Left ventricle myocardium superior (tissue), 1 donor: ENCODE data around the gene MAP4K4. TPM values are rescaled to one million over a fixed set of nuclear protein-coding genes. Genes with fewer than 3 reads are reported as not detected.

Experiments used
- ATAC-seq: fragments of 200-7000 bp; cut with Tn5 transposase; one replicate; pipeline ENCODE4 v1.9.1; 2020; ENCODE audit warnings: mild to moderate bottlenecking, moderate library complexity
- DNase-seq: peaks from one replicate; pipeline ENCODE4 v3.0.0-alpha.2; 2020
- intact Hi-C: fragments of 100-400 bp; cut with micrococcal nuclease; formaldehyde crosslinking; loops from one replicate; pipeline ENCODE4 v1.11.0; 2022
- total RNA-seq: library from RNA; stranded (reverse); fragmentation: NEBNext Ultra II Directional; extraction: Animal tissue kit (Norgen Biotek cat#: 25700); gene quantifications from one replicate; pipeline ENCODE4 v1.2.1, GENCODE V29; 2021
- donor health status: DM: no; HTN: yes; CAD: no; lungs with severe emphysema.

The MAP4K4 gene
- total RNA-seq, 1 donor from 2014 or later, result 99.5 TPM

DNA sequence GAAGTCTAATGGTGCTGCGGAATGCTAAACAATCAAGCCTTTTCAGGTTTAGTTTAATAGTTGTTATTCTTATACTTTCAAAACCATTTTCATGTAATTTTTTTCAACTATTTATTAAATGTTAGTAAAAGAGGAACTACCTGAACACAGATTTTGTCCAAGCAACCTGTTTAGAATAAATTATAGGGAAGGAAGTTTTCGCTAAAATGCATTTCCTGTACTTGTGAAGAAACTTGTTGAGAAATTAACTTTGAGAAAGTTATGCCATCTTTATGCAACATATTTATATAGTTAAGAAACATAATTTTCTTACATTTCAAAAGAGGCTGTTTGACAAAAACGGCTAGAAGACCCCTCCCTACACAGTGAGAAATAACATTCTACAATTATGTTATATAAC, 16.6 kb downstream of the MAP4K4 start:
- no peak for ATAC-seq
- intact Hi-C loops, result loop anchor here (10.0 kb wide), 1 partner anchor 51 kb away; no protein-coding TSS in a partner anchor
- no peak for DNase-seq

DNA sequence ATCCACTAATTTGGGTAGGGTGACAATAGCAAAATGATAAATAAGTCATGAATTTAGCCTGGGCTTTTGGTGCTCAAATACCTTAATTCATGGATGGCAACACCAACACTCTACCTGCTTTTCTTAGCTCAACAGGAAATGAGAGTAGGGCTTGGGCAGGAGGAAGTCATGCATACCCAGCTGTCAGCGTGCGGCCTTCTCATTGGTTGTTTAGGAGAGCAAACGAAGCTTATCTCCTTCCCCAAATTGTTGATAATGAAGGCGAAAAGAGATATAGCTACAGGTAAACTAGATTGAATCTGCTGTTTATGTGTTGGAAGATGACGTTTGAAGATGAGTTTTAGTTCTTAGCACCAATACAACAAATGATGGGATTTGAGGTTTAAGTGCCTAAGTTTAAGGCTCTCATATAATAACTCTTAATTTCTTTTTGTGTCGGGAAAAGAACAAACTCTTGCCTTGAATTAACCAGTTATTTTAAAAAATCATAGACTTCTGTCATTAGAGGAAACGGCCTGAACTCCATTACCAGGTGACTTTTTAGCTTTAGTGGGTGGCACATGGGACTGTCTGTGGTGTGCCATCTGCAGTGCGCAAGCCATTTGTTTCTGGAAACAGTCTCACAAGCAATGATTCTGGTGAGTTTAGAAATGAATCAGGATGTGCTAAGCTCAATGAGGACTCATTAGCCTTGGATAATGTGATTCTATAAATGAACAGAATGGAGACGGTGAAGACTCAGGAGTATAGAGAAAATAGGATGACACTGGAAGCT, 19.8 kb downstream of the MAP4K4 start:
- ATAC-seq (no peak), DNase-seq (no peak)
- intact Hi-C loops, result loop anchor here (10.0 kb wide), 1 partner anchor 48 kb away; no protein-coding TSS in a partner anchor

DNA sequence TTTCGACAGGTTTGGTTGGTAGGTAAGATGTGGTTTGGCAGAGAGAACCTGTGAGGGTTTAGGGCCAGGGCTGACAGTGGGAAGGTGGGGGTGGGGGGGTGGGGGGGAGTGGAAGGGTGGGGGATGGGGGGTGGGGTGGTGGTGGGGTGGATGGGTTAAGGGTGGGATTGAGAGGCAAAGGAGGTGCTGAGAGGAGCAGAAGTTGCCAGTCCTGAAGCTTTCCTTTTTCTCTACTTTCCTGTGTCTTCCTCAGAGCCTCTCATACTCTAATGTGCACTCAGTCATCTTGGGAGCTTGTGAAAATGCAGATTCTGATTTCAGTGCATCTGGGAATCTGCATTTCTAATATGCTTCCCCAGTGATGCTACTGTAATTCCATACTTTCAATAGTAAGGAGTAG, 21.0 kb downstream of the MAP4K4 start:
- no peak for DNase-seq
- intact Hi-C loops, result loop anchor here (10.0 kb wide), 1 partner anchor 46 kb away; no protein-coding TSS in a partner anchor
- ATAC-seq, result no peak

DNA sequence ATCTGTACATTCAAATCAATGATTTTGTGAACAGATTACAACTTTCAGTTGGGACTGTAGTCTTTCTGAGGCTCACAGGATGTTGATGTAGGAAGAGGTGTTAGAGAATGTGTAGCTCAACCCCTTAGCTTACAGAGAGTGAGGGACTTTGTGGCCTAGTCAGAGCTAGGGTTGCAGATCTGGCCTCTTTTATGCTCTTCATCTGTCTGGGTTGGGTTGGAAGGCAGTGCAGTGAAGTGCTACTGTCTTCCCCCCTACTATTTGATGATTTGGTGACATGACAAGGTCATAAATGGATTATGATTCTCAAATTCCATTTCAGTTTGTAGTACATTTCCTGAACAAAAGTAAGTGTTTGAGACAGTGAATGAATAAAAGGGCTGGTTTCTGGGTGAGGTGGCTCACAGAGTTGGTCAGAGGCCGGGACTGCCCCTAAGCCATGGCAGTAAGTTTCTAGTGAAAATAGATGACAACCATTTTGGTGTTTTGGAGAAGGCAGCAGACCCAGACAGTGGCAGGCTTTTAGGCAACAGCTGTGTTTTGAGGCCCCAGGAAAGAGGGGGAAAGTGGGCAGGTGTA, 21.6 kb downstream of the MAP4K4 start:
- intact Hi-C loops, result loop anchor here (10.0 kb wide), 1 partner anchor 46 kb away; no protein-coding TSS in a partner anchor
- no peak for DNase-seq
- no peak for ATAC-seq

DNA sequence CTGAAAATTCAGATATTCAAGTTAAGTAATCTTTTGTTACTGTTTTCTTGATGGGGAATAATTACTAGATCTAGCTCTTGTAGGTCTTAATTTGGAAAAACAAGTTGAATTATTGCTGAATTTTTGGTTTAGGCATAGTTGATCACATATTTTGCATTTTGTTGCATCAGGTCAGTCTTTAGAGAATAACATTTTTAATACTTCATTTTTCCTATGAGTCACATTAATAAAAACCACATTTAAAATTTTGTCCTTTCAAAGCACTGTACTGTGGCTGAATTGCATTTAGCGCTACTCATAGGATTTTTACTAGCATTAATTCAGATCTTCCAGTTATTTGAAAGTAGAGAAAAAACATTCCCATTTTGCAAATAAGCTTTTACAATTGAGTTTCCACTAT, 23.2 kb downstream of the MAP4K4 start:
- no peak for DNase-seq
- no peak for ATAC-seq
- intact Hi-C loops, result no loop called here

DNA sequence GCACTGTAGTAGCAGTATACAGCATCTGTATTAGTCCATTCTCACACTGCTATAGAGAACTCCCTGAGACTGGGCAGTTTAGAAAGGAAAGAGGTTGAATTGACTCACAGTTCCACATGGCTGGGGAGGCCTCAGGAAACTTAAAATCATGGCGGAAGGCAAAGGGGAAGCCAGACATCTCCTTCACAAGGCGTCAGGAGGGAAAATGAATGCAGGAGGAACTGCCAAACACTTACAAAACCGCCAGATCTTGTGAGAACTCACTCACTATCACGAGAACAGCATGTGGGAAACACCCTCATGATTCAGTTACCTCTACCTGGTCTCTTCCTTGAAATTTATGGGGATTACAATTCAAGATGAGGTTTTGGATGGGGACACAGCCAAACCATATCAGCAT, 25.4 kb downstream of the MAP4K4 start:
- intact Hi-C loops, result no loop called here
- DNase-seq (no peak), ATAC-seq (no peak)

DNA sequence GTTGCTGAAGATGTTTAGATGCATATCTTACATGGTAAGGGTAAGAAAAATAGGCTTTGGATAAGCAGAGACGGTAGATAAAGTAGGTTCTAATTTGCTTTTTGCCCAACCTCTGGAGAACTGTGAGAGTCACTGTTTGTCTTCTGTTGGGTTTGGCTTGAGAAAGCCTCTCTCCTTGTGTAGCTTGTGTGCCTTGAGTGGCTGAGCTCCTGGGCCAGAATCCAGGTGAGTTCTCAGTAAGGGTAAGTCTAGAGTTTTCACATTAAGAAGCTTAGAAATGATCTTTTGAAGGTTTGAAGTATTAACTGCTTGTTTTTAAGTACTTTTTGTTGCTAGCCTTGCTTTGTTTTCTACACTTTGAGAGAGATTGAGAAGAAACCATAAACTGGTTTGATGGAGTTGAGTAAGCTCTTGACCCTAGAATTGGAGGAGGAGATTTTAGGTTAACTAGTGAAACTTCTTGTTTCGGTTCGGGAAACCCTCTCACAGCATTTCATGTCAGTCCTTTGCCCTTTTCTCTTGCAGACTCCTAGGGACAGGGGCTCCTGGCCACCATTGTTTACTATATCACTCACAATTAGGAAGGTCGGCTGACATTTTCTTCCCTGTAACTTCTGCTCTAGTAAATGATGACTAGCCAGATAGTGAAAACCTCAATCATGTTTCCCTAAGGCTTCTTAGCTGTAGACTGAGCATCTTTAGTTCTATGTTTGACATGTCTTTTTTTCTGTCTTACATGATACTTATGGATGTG, 26.0 kb downstream of the MAP4K4 start:
- DNase-seq, result no peak
- no peak for ATAC-seq
- intact Hi-C loops, result no loop called here

DNA sequence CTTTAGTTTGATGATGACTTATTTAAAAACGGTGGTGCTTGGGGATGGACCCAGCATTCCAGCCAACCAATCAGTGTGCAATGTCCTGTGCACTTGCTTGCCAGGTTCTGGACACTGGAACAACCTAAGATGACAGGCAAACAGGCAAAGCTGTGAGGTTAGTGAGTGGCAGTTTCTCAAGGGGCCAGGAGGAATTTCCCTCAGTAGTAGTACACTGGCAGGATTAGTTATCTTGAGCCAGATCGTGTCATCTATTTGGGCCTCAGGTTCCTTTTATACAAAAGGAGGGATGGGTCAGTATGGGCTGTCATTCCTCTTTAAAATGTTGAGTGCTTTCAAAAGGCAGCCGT, 26.6 kb downstream of the MAP4K4 start:
- intact Hi-C loops, result no loop called here
- ATAC-seq (no peak), DNase-seq (no peak)

DNA sequence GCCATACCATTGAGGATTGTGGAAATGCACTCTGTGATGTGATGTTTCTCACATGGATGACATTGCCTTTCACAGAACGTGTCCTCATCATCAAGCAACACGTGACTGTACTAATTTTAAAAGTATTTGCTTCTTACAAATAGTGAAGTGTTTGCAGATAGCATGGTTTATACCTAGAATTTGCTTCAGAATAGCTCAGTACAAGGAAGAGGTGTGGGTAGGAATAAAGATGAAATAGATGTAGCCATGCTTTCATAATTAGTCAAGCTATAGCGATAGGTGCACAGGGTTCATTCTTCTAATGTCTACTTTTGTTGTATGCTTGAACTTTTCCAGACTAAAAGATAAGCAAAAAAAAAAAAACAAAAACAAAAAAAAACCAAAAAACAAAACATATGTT, 27.5 kb downstream of the MAP4K4 start:
- ATAC-seq (no peak), DNase-seq (no peak)

DNA sequence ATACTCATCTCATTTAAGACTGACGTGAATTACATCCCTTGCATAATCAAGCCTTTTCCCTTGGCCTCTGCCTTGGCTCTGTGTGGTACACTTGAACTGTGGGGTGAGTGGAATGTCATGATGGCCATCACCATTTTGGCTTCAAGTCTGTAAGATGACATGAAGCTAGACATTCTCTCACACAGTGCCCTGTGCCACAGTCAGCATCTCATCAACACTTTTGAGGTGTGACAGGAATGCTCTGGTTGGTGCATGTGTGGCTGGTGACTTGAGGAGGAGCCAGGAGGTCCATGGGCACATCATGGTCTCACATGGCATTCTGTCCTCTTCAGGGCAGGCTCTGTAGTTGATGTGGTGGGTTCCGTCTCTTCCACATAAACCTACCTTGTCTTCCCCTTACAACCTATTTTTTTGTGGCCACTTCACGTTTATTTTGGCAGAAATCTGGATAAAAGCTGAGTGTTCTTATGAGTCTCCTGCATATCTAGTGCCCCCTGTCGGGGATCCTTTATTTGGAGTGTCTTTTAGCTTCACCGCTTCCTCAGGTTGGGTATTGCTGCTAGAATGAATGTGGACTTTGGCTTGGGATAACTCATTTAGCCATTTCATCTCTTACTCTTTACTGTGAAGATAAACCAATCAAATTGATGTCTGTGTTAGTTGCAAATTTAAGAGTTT, 28.1 kb downstream of the MAP4K4 start:
- peak; percentile 89 for ATAC-seq
- DNase-seq, result peak; percentile 47
- intact Hi-C loops, result no loop called here

More for the DNA sequence above, 27.5 kb downstream of the MAP4K4 start:
- intact Hi-C loops, result no loop called here

DNA sequence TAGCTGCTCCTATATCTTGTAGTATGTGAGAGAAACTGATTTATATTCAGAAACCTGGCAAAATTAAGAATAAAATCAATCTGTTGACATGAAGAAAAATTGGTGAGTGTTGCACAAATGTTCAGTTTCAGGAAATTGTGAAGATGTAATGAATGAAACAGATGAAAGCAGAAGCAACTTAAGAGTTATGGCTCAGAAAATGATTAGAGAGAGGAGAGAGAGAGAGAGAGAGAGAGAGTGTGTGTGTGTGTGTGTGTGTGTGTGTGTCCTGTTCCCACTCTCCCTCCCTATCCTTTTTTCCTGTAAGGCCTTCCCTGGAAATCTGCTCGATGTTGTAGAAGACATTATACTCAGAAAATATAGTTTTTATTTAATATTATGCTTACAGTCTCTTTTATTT, 31.4 kb downstream of the MAP4K4 start:
- DNase-seq (no peak), ATAC-seq (no peak)
- intact Hi-C loops, result no loop called here

DNA sequence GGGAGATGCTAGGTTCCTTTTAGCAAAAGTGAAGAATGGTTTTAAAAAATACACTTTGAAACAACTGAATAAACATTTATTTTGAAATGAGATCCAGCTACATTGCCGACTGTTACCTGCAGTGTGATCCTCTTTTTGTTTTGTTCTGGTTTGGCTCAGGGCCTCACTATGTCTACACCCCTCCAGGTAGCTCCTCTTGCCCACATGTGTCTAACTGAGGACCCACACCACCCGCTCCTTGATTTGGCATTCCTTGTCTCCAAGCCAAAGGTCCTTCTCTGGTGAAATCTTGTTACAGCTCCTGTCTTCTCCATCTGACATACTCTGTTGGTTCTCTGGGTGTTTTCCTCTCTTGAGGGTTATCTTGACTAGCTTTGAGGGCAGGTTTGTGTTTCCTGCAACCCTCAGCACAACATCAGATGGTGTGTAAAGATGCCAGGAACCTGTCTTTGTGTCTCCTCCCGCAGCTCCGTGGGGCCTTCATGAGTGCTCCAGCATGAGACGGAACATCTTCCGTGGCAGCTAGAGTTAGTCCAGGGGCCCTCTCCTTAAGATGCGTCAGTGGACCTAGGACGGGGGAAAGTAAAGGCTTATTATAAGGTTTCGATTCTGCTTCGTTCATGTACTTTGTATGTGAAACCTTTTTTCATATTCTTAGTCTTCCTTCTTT, 32.1 kb downstream of the MAP4K4 start:
- ATAC-seq, result no peak
- intact Hi-C loops, result no loop called here
- DNase-seq, result no peak

DNA sequence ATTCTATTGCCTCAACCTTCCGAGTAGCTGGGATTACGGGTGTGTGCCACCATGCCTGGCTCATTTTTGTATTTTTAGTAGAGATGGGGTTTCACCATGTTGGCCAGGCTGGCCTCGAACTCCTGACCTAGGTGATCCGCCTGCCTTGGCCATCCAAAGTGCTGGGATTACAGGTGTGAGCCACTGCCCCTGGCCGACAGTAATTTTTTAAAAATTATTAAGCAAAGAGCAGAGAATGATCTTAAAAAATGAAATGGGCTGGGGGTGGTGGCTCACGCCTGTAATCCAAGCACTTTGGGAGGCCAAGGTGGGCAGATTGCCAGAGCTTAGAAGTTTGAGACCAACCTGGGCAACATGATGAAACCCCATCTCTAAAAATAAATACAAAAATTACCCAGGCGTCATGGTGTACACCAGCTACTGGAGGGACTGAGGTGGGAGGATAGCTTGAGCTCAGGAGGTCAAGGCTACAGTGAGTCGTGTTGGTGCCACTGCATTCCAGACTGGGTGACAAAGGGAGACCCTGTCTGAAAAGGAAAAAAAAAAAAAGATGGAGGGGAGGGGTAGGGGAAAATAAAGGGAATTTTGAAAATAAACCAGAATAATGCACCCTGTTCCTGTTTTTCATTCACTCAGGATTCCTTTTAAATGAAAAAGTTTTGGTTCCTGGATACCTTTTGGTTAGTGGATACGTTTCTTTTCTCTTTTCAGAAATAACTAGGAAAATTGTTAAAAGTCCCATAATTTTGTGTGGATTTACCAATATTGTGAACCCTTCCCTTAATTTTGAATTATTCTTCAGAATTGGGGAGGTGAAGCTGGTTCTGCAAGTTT, 33.9 kb downstream of the MAP4K4 start:
- DNase-seq (no peak), ATAC-seq (no peak)
- intact Hi-C loops, result no loop called here

DNA sequence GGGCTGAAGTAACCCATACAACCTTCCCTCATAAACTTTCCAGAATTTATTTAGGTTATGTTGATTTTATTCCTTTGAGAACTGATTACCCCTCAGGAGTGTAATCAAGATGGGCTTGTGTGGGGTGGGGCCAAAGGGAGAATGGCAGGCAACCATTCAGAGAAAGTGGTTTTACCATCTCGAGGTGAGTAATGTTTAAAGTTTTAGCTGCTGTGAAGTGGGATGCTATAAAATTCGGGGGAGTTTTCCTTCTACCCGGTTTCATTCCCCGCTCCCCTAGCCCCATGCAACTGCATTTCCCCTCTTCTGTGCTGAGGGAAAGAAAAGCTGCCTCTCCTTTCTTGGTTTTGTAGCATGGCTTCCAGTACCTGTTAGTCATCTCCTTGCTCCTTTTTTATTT, 34.7 kb downstream of the MAP4K4 start:
- intact Hi-C loops, result no loop called here
- ATAC-seq, result no peak

DNA sequence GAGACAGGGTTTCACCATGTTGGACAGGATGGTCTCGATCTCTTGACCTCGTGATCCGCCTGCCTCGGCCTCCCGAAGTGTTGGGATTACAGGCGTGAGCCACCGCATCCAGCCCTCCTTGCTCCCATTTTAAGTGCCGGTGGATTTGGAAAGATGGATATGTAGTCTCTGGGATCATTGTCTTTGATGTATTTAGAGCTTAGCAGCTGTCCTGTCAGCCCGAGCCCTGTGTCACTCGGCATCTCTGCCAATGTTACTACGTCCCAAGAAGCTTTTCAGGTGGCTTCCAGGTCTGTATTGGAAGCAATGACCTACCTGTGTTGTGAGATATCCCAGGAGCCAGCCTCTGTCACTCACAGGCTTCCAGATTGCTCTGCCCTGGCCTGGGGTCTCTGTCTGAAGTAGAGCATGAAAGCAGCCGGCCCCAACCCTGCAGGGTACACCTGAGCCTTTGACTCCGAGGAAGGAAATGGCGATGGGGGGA, 35.3 kb downstream of the MAP4K4 start:
- ATAC-seq (no peak), DNase-seq (no peak)
- intact Hi-C loops, result no loop called here

More for the DNA sequence above, 34.7 kb downstream of the MAP4K4 start:
- DNase-seq, result no peak

DNA sequence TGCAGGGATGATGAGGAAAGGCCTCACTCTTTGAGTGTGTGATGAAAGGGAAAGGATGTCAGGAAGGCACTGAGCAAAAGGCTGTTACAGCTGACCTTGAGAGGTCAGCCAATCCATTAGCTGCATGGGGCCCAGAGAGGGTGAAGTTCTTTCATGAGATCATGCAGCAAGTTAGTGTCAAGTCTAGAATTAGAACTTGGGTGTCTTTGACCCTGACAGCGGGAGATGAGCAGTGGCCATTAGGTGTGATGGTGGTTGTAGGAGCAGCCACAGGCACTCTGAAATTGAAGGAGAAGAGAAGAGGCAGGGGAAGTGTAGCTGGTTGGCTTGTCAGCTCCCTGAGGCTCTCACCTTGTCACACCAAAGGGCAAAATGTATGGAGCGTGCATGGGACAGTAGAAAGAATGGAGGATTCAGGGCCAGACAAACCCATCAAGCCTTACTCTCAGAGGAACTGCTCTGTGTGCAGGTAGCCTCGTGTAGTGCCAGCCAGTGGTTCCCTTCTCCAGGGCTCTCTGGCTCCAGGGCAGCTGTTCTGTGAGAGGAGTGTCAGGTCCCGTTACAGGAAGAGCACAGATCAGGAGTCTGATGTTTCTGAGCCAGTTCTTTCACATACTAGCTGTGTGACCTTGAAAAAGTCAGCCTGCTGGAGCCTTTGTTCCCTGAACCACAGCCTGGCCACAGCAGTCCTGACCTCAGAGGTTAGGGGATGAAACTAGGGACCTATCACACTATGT, 35.9 kb downstream of the MAP4K4 start:
- DNase-seq, result peak; percentile 48
- intact Hi-C loops, result no loop called here
- peak; percentile 79 for ATAC-seq

DNA sequence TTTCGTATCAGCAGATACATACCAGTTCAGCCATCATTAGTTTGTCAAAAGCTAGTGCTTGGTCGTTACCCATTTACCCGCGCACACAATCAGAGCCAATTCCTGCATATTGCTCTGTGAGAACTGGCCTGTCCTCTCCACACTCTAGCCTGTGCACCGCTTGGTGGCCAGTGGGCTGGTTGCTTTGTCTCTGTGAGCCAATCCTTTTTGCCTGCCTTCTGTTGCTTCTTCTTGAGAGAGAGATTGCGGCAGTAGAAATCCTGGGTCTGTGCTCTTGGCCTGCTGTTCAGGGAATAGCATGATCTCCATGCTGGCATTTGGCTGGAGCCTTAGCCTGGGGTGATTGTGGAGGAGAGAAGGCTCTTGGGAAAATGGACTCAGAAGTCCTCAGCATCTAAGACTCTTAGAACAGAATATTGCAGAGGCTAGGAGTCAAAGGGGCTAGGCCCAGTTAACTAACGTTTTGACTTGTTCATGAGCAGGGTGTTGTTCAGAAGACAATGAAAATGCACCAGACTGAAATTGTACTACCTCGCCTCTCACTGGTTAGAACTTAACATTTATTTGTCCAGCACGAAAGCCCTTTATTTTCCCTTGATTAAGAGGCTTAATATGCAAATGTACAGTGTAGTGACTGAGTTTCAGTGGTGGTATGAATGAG, 37.1 kb downstream of the MAP4K4 start:
- no peak for DNase-seq
- ATAC-seq, result peak; percentile 3
- intact Hi-C loops, result no loop called here
